OCI-LY1 (cell line): ENCODE results near the gene RAPGEF1.
A peak's percentile ranks its signal among the peaks of the same experiment; 100 is the strongest.

Experiments used
- H2AFZ ChIP-seq: fragments of 200-600 bp; sonication (generic), shearing (Covaris generic); 2 replicates; pipeline ENCODE4 v1.6.0; 2014; ENCODE audit warnings: antibody characterized with exemption, mild to moderate bottlenecking, low read length
- H3F3A ChIP-seq: fragments of 200-600 bp; sonication (generic), shearing (Covaris generic); 2 replicates; pipeline ENCODE4 v1.6.0; 2014; ENCODE audit warnings: mild to moderate bottlenecking, antibody characterized with exemption, low read length, moderate library complexity; ENCODE audit not compliant: insufficient read depth
- H3K27ac ChIP-seq: fragments of 200-600 bp; sonication (generic); 2 replicates; pipeline ENCODE4 v1.5.1; 2014; ENCODE audit warnings: low read length, mixed run types, mild to moderate bottlenecking, low read depth; ENCODE audit not compliant: poor library complexity, severe bottlenecking
- H3K27me3 ChIP-seq: fragments of 200-600 bp; sonication (generic); 2 replicates; pipeline ENCODE4 v1.6.0; 2014; ENCODE audit warnings: antibody characterized with exemption, mild to moderate bottlenecking, low read length, moderate library complexity; ENCODE audit not compliant: insufficient read depth
- H3K36me3 ChIP-seq: fragments of 200-600 bp; sonication (generic); 2 replicates; pipeline ENCODE4 v1.6.1; 2014; ENCODE audit warnings: mild to moderate bottlenecking, antibody characterized with exemption, low read length, moderate library complexity, mixed read lengths; ENCODE audit not compliant: insufficient read depth
- H3K4me1 ChIP-seq: fragments of 200-600 bp; sonication (generic); 2 replicates; pipeline ENCODE4 v1.5.1; 2014; ENCODE audit warnings: mild to moderate bottlenecking, low read length, moderate library complexity; ENCODE audit not compliant: insufficient read depth, severe bottlenecking
- H3K4me2 ChIP-seq: fragments of 200-600 bp; sonication (generic), shearing (Covaris generic); 2 replicates; pipeline ENCODE4 v1.6.1; 2014; ENCODE audit warnings: low read length
- H3K4me3 ChIP-seq: fragments of 200-600 bp; sonication (generic); 2 replicates; pipeline ENCODE4 v1.5.1; 2014; ENCODE audit warnings: low read length, low read depth, mild to moderate bottlenecking, mixed read lengths; ENCODE audit not compliant: poor library complexity, severe bottlenecking
- H3K79me2 ChIP-seq: fragments of 200-600 bp; shearing (Covaris generic); 2 replicates; pipeline ENCODE4 v1.6.1; 2016; ENCODE audit warnings: mixed run types, low read length, mixed read lengths; ENCODE audit not compliant: insufficient read depth
- H3K9ac ChIP-seq: fragments of 200-600 bp; sonication (generic), shearing (Covaris generic); 2 replicates; pipeline ENCODE4 v1.6.1; 2014; ENCODE audit warnings: mild to moderate bottlenecking, low read length, mixed read lengths
- H3K9me2 ChIP-seq: fragments of 200-600 bp; sonication (generic), shearing (Covaris generic); 2 replicates; pipeline ENCODE4 v1.6.1; 2014; ENCODE audit warnings: low read depth, mild to moderate bottlenecking, low read length, mixed read lengths
- H3K9me3 ChIP-seq: fragments of 200-600 bp; shearing (Covaris generic); 2 replicates; pipeline ENCODE4 v1.6.1; 2014; ENCODE audit warnings: low read length, mixed read lengths
- H4K20me1 ChIP-seq: fragments of 200-600 bp; sonication (generic), shearing (Covaris generic); 2 replicates; pipeline ENCODE4 v1.6.0; 2016; ENCODE audit warnings: mild to moderate bottlenecking, low read length; ENCODE audit not compliant: insufficient read depth
- CTCF ChIP-seq: fragments of 200-600 bp; sonication (generic), shearing (Covaris generic); IDR thresholded peaks from 2 replicates; pipeline ENCODE4 v1.5.1; 2017; ENCODE audit warnings: mild to moderate bottlenecking, antibody characterized with exemption, low read length, moderate library complexity, mixed read lengths
- EZH2 ChIP-seq: fragments of 200-600 bp; sonication (generic), shearing (Covaris generic); IDR thresholded peaks from 2 replicates; pipeline ENCODE4 v1.8.0; 2017; ENCODE audit warnings: borderline replicate concordance, mixed run types, mild to moderate bottlenecking, antibody characterized with exemption, low read length, moderate library complexity, mixed read lengths

RAPGEF1 gene

DNA sequence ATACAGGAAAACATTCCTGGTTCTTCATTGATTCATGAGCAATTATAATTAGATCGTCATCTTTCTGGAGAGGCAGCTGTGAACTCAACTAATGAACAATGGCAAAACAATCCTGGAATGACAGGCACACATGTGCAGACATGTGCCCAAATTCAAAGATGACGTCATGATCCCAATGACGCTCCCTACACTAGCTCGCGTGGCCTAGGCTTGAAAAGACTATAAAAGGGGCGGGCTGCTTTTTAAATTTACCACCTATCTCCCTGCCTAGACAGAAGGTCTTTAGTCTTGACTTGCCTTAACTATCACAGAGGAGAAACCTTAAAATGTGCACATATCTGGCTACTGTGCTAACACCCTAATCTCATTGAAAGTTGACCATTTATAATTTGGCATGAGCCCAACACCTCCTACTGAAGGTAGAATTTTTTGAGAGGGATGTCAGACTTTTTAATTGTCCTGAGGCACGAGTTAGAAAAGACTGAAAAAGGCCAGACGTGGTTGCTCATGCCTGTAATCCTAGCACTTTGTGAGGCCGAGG is 106.3 kb downstream of the RAPGEF1 start:
- Histone ChIP-seq H3K9me2 (no peaks in the 10 kb centered on the region), H3K79me2 (no peaks in the 10 kb centered on the region), H3F3A (peaks cover 3% of the 10 kb centered on the region; the same call in 1 of the 2 replicates), H2AFZ (no peak overlapping the region), H3K36me3 (peaks cover 95% of the 10 kb centered on the region), H3K4me2 (no peak overlapping the region), H3K27ac (no peak overlapping the region), H3K4me3 (no peak overlapping the region), H3K27me3 (no peaks in the 10 kb centered on the region), H3K4me1 (peaks cover 26% of the 10 kb centered on the region), H3K9me3 (no peaks in the 10 kb centered on the region), H4K20me1 (no peaks in the 10 kb centered on the region), H3K9ac (no peak overlapping the region)
- no peak for TF ChIP-seq EZH2
- no peak for TF ChIP-seq CTCF

- Histone ChIP-seq H3K36me3 (peaks cover 93% of the 10 kb centered on the region), H3K9ac (no peak overlapping the region), H4K20me1 (no peaks in the 10 kb centered on the region), H3K27me3 (no peaks in the 10 kb centered on the region), H3K4me2 (no peak overlapping the region), H3K79me2 (no peaks in the 10 kb centered on the region), H3K4me1 (peaks cover 26% of the 10 kb centered on the region), H2AFZ (no peak overlapping the region), H3F3A (peaks cover 3% of the 10 kb centered on the region; the same call in 1 of the 2 replicates), H3K4me3 (no peak overlapping the region), H3K27ac (peak overlapping the region; percentile 61), H3K9me2 (no peaks in the 10 kb centered on the region), H3K9me3 (no peaks in the 10 kb centered on the region)
- no peak for TF ChIP-seq EZH2
- no peak for TF ChIP-seq CTCF
Observed at GRCh38 chr9:131631306-131631705, 108.6 kb downstream of the RAPGEF1 start.

GRCh38 chr9:131630205-131630831 is 109.6 kb downstream of the RAPGEF1 start:
- Histone ChIP-seq H3K4me2 (no peak overlapping the region), H3K9me3 (no peaks in the 10 kb centered on the region), H3K36me3 (peaks cover 93% of the 10 kb centered on the region), H3F3A (peaks cover 3% of the 10 kb centered on the region; the same call in 1 of the 2 replicates), H3K9ac (no peak overlapping the region), H3K9me2 (no peaks in the 10 kb centered on the region), H2AFZ (no peak overlapping the region), H4K20me1 (no peaks in the 10 kb centered on the region), H3K79me2 (no peaks in the 10 kb centered on the region), H3K27ac (peak overlapping the region; percentile 1), H3K4me1 (peaks cover 19% of the 10 kb centered on the region), H3K4me3 (no peak overlapping the region), H3K27me3 (no peaks in the 10 kb centered on the region)
- TF ChIP-seq EZH2 (no peak), CTCF (no peak)
